ENCODE data around the gene C4orf50. TPM values are rescaled to one million over a fixed set of nuclear protein-coding genes. Genes with fewer than 3 reads are reported as not detected.

The C4orf50 gene
- total RNA-seq, 2 experiments from 2014 or later: 0.07 TPM

DNA sequence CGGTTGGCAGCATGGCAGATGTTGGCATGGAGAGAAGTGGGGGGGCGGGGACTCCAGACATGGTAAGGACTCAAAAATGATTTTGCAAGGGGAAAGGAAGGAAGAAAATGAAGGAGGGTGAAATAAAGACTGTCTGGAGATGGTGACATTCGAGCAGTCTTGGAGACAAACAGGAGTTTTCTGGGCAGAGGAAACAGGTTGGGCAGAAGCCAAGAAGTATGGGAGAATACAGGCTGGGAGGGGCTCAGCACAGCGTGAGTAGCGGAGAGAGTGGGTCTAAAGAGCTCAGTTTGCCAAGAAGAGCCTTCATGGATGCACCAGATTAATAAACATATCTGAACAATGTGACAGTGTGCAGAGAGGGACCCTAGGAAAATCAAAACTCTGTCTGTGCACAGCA is 112.0 kb downstream of the C4orf50 start:
- H3K9me3 Mint-ChIP-seq: peaks cover 12% of the 10 kb centered on the region
- no peak for ATAC-seq
- TF ChIP-seq, protein P1, sequence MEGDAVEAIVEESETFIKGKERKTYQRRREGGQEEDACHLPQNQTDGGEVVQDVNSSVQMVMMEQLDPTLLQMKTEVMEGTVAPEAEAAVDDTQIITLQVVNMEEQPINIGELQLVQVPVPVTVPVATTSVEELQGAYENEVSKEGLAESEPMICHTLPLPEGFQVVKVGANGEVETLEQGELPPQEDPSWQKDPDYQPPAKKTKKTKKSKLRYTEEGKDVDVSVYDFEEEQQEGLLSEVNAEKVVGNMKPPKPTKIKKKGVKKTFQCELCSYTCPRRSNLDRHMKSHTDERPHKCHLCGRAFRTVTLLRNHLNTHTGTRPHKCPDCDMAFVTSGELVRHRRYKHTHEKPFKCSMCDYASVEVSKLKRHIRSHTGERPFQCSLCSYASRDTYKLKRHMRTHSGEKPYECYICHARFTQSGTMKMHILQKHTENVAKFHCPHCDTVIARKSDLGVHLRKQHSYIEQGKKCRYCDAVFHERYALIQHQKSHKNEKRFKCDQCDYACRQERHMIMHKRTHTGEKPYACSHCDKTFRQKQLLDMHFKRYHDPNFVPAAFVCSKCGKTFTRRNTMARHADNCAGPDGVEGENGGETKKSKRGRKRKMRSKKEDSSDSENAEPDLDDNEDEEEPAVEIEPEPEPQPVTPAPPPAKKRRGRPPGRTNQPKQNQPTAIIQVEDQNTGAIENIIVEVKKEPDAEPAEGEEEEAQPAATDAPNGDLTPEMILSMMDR (IDR thresholded peaks at IDR 0.05): no peak
- peaks cover 23% of the 10 kb centered on the region for H3K27me3 Mint-ChIP-seq
- DNase-seq: no peak
- H3K27ac Mint-ChIP-seq: no peak overlapping the region
- no peaks in the 10 kb centered on the region for H3K36me3 Mint-ChIP-seq (ENCODE audit: low read depth)
- intact Hi-C loops (cut with micrococcal nuclease): no loop called here
- CTCF ChIA-PET: no interaction called here
- POLR2A ChIA-PET: no interaction called here
- no peak overlapping the region for H3K4me3 Mint-ChIP-seq
- H3K4me1 Mint-ChIP-seq (ENCODE audit: low read depth): no peaks in the 10 kb centered on the region

DNA sequence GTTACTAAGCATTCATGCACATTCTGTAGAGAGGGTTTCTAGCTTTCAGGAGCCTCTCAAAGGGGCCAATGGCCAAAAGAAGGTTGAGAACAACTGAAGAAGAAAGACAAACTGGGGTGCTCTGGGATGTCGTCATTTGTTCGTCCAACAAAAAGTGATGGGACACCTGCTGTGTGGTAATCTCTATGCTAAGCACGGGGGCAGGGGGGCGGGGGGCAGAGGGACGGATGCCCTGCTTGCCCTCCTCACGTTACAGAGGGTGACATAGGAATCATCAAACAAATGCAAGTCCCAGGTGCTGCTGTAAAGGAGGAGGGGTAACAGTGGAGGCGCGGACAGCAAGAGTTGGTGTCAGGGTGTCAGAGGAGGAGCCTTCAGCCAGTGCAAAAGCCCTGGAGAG is 112.5 kb downstream of the C4orf50 start:
- no peaks in the 10 kb centered on the region for H3K36me3 Mint-ChIP-seq (ENCODE audit: low read depth)
- no peak for DNase-seq
- no peak for ATAC-seq
- TF ChIP-seq, protein P1 (IDR thresholded peaks at IDR 0.05): no peak
- H3K27ac Mint-ChIP-seq: no peak overlapping the region
- CTCF ChIA-PET: no interaction called here
- H3K27me3 Mint-ChIP-seq: peaks cover 21% of the 10 kb centered on the region
- H3K4me3 Mint-ChIP-seq: no peak overlapping the region
- peaks cover 10% of the 10 kb centered on the region for H3K9me3 Mint-ChIP-seq
- intact Hi-C loops (cut with micrococcal nuclease): no loop called here
- POLR2A ChIA-PET: no interaction called here
- no peaks in the 10 kb centered on the region for H3K4me1 Mint-ChIP-seq (ENCODE audit: low read depth)

DNA sequence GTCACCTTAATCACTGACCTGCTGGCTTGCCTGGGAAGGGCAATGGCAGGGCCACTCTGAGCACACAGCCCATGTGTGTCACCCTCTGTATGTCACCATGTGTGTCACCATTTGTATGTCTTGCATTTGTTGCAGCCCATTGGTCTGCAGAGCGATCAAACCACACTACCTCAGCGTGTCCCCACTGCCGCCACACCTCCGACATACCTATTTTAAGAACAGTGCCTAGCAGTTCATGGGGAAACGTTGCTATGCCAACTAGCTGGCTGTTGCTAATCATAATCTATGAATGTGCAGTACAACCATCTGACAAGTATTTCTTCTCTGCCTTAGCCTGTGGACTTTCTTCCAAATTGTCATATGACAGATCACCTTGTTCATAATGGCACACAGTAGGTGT is 117.4 kb downstream of the C4orf50 start:
- Mint-ChIP-seq H3K27ac (no peak overlapping the region), H3K36me3 (ENCODE audit: low read depth) (no peaks in the 10 kb centered on the region), H3K9me3 (peaks cover 3% of the 10 kb centered on the region), H3K27me3 (peaks cover 23% of the 10 kb centered on the region), H3K4me1 (ENCODE audit: low read depth) (no peaks in the 10 kb centered on the region), H3K4me3 (no peak overlapping the region)
- intact Hi-C loops (cut with micrococcal nuclease): no loop called here
- TF ChIP-seq, protein P1 (IDR thresholded peaks at IDR 0.05): no peak
- ChIA-PET CTCF (no interaction called here), POLR2A (no interaction called here)
- ATAC-seq (no peak), DNase-seq (no peak)

DNA sequence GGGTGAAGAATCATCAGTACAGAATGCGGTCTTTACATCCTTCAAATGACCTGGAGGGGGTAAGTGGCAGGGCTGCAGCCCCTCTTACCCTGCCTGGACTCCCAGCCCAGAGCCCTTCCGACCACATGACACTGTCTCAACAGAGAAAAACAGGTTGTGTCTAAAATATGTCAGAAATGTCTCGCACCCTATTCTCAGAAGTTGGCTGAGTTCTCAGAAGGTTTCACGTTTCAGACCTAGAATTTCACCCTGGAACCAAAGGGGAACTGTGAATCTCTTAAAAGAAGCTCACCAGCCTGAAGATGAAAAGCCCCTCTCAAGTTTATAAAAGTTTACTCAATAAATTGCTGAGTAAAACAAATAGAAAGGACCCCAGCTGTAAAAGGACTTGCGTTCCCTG is 118.3 kb downstream of the C4orf50 start:
- DNase-seq (no peak), ATAC-seq (no peak)
- intact Hi-C loops (cut with micrococcal nuclease): no loop called here
- H3K27ac Mint-ChIP-seq: no peak overlapping the region
- peaks cover 19% of the 10 kb centered on the region for H3K27me3 Mint-ChIP-seq
- ChIA-PET CTCF (no interaction called here), POLR2A (no interaction called here)
- H3K36me3 Mint-ChIP-seq (ENCODE audit: low read depth): no peaks in the 10 kb centered on the region
- H3K9me3 Mint-ChIP-seq: peaks cover 3% of the 10 kb centered on the region
- no peaks in the 10 kb centered on the region for H3K4me1 Mint-ChIP-seq (ENCODE audit: low read depth)
- no peak overlapping the region for H3K4me3 Mint-ChIP-seq
- TF ChIP-seq, protein P1 (IDR thresholded peaks at IDR 0.05): no peak

DNA sequence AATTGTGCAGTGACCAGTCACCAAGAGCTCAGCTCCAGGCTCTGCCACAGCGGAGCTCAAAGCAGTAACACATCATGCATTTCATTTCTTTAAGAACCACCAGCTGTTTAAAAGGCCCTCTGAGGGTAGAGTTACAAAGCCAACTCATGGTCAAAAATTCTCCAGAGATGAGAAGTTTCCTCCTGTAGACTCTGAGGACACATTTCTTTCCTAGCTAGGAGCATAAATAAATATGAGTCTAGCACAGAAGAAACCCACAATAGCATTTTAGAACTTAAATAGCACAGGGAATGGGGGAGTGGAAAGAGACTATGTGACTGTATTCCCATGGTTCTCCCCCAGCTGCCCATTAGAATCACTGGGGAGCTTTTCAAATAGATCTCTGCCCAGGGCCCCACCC is 118.8 kb downstream of the C4orf50 start:
- ATAC-seq: no peak
- H3K4me3 Mint-ChIP-seq: no peak overlapping the region
- no peaks in the 10 kb centered on the region for H3K4me1 Mint-ChIP-seq (ENCODE audit: low read depth)
- no peak overlapping the region for H3K27ac Mint-ChIP-seq
- no peak for DNase-seq
- H3K9me3 Mint-ChIP-seq: peaks cover 3% of the 10 kb centered on the region
- ChIA-PET POLR2A (no interaction called here), CTCF (no interaction called here)
- intact Hi-C loops (cut with micrococcal nuclease): no loop called here
- peaks cover 17% of the 10 kb centered on the region for H3K27me3 Mint-ChIP-seq
- TF ChIP-seq, protein P1 (IDR thresholded peaks at IDR 0.05): no peak
- no peaks in the 10 kb centered on the region for H3K36me3 Mint-ChIP-seq (ENCODE audit: low read depth)

Data from activated CD8-positive, alpha-beta T cell treated with anti-CD3 and anti-CD28 coated beads for 36 hours (primary cell).